ENCODE measurements around the gene ATP5IF1.
A peak's percentile ranks its signal among the peaks of the same experiment; 100 is the strongest.

Gene ATP5IF1

GRCh38 chr1:28235755-28236655, at the start of gene ATP5IF1:
Gene ATP5IF1 (plus strand): TSS chr1:28236124. CDS start chr1:28236184, 60 bp downstream.
- peak; percentile 98 for DNase-seq

- DNase-seq = no peak
Measured at GRCh38 chr1:28190337-28190979, 45.5 kb upstream of the ATP5IF1 start.

GRCh38 chr1:28190996-28191645, 44.8 kb upstream of the ATP5IF1 start:
- no peak for DNase-seq

- no peak for DNase-seq
Measured at GRCh38 chr1:28193701-28194161, 42.2 kb upstream of the ATP5IF1 start.

- no peak for DNase-seq
Measured at GRCh38 chr1:28194326-28195035, 41.4 kb upstream of the ATP5IF1 start.

- no peak for DNase-seq
Measured at GRCh38 chr1:28195780-28196179, 40.1 kb upstream of the ATP5IF1 start.

- no peak for DNase-seq
Measured at GRCh38 chr1:28196330-28196729, 39.6 kb upstream of the ATP5IF1 start.

- DNase-seq = no peak
Measured at GRCh38 chr1:28197682-28198415, 38.1 kb upstream of the ATP5IF1 start.

- no peak for DNase-seq
Measured at GRCh38 chr1:28199328-28200233, 36.3 kb upstream of the ATP5IF1 start.

GRCh38 chr1:28200234-28200873, 35.6 kb upstream of the ATP5IF1 start:
- DNase-seq = no peak

GRCh38 chr1:28205243-28205642, 30.7 kb upstream of the ATP5IF1 start:
- DNase-seq = no peak

GRCh38 chr1:28208818-28209441, 27.0 kb upstream of the ATP5IF1 start:
- DNase-seq = peak; percentile 59

- DNase-seq = no peak
Measured at GRCh38 chr1:28209700-28210099, 26.2 kb upstream of the ATP5IF1 start.

- DNase-seq = no peak
Measured at GRCh38 chr1:28213315-28213714, 22.6 kb upstream of the ATP5IF1 start.

- DNase-seq = no peak
Measured at GRCh38 chr1:28229089-28229488, 6.8 kb upstream of the ATP5IF1 start.

- no peak for DNase-seq
Measured at GRCh38 chr1:28229996-28230395, 5.9 kb upstream of the ATP5IF1 start.

- peak; percentile 91 for DNase-seq
Measured at GRCh38 chr1:28232558-28233263, 3.2 kb upstream of the ATP5IF1 start, which contains the start of gene DNAJC8. Gene DNAJC8 (minus strand): TSS chr1:28233029. CDS start chr1:28232998, 31 bp downstream.

- no peak for DNase-seq
Measured at GRCh38 chr1:28233264-28233606, 2.7 kb upstream of the ATP5IF1 start.

- DNase-seq = no peak
Measured at GRCh38 chr1:28236656-28237322, 865 bp downstream of the ATP5IF1 start.

All from NCI-H2227 treated with DMSO at 0.1 percent for 48 hours (cell line).